ENCODE data around the gene SLC26A1.

The SLC26A1 gene, protein sequence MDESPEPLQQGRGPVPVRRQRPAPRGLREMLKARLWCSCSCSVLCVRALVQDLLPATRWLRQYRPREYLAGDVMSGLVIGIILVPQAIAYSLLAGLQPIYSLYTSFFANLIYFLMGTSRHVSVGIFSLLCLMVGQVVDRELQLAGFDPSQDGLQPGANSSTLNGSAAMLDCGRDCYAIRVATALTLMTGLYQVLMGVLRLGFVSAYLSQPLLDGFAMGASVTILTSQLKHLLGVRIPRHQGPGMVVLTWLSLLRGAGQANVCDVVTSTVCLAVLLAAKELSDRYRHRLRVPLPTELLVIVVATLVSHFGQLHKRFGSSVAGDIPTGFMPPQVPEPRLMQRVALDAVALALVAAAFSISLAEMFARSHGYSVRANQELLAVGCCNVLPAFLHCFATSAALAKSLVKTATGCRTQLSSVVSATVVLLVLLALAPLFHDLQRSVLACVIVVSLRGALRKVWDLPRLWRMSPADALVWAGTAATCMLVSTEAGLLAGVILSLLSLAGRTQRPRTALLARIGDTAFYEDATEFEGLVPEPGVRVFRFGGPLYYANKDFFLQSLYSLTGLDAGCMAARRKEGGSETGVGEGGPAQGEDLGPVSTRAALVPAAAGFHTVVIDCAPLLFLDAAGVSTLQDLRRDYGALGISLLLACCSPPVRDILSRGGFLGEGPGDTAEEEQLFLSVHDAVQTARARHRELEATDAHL

DNA sequence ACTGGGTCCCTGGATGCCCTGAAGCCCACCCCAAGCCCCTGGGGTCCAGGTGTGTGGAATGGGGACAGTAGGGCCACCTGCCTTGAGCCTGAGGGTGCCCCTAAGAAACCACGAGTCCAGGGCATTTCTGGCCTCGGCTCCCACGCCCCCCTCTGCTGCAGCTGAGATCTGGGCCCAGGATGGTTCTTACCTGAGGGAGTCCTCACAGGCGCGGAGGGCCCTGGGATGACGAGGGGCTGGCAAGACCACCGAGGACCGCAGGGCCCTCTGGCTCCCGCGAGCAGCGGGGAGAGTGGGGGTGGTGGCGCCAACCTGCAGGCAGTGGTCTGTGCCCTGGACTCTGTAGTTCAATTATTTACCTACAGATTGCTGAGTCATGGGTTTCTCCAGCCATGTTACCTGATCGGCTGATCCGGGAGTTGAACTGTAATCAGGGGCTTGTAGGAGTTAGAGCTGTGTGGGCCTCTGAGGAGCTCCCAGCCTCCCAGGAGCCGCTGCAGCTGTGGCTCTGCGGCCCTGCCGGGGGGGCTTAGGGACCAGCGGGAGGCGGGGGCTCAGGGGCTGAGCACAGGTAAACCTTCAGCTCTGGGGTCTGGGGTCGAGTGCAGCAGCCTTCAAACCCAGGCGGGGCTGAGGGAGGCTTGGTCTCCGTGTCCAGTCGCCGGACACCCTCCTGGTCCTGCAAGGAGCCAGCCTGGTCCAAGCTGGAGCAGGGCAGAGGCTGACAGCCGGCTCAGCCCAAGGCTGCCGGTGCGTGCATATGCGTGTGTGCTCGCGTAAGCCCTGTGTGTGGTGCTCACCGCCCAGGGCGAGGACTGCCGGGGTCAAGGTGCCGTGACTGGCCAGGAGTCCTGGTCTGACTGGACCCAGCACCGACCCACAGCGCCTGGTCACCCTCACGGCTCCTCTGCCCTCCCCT lies at the start of gene SLC26A1:
TSS of gene SLC26A1 (minus strand) at position 294 of the 919 bp plus-strand sequence. CDS start 1,701 bp downstream, outside the sequence.
- no peak for DNase-seq

GRCh38 chr4:1042352-1043055 lies 49.3 kb upstream of the SLC26A1 start:
- no peak for DNase-seq

DNA sequence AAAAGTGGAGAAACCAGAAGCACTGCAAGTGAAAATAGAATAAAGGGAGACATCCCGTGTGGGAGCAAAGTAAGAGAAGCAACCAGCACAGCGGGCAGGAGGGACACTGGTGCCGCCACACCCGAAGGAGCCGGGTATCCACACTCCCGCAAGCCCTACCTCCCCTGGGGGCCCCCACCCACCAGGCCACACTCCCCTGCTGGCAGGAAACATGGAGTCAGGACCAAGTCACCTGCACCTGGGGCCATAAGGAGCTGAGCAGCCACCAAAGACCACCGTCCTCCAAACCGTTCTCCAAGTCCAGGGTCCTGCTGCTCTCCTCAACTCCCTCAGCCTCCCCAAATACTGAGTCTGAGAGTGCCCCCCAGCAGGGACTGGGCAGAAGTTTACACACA lies 48.7 kb upstream of the SLC26A1 start:
- no peak for DNase-seq

- DNase-seq: no peak
These were observed 48.1 kb upstream of the SLC26A1 start for GRCh38 chr4:1041147-1041935.

DNA sequence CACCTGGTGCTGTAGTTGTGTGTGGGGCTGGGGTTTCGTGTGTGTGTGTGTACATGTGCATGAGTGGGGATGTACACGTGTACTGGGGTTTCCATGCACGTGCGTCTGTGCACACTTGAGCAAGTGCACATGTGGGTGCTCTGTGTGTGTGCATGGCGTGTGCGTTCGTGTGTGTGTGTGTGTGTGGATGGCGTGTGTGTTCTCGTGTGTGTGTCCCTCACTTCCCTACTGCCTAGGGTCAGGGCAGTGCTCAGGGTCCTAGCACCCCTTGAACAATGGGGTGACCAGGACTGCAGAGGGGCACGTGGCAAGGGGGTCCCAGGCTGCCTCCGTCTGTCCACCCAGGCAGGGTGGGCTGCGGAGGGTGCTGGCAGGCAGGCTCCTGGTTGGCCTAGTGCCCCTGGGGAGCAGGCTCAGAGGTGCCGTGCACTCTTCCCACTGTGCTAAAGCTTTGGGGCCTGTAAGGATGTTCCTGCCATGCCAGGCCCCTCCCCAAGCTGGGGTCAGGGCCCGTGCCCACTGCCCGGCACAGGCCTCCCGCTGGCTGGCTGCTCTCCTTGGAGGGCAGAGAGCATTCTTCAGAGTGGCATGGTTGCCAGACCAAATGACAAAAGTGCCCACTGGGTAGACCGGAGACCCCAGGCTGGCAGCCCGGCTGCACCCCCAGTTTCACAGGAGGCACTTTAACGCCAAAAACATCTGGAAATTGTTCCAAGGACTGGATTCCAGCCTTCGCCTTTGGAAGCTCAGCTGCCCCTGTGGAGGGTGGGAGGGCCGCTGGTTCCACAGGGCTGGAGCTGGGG lies 47.3 kb upstream of the SLC26A1 start:
- no peak for DNase-seq

DNA sequence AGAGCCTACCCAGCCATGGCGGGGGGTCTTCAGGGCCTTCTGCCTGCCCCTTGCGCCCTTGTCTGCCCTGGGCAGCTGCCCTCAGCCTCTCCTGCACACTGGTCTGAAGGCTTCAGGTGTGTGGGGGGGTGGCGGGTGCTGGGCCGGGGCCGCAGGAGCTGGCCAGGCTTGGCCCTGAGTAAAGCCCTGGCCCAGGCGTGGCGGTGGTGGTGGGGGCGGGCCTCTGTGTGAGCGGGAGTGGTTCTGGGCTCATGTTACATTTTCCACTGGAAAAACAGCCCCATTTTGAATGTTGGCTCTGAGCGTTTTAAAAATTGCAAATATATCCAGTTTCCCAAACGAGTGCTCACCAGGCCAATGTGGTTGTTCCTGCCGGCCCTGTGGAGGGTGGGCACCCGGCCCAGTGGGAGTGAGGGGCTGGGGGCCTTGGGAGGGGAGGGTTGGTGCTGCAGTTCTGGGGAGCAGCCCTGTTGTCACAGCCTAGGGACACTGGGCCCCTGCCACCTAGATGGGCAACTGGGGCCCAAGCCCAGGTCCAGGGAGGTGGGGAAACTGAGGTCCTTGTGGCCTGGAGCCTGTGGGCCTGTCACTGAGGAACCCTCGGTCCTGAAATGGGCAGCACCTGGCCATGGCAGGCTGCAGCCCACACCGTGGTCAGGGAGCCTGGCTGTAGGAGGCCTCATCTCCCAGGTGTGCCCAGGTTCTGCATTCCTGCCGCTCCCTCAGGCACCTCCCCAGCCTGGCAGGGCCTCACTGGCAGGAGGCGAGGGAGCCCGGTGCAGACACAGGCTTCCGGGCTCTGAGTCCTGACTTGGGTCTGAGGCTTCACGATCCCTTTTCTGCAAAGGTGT lies 46.5 kb upstream of the SLC26A1 start:
- DNase-seq: no peak

DNA sequence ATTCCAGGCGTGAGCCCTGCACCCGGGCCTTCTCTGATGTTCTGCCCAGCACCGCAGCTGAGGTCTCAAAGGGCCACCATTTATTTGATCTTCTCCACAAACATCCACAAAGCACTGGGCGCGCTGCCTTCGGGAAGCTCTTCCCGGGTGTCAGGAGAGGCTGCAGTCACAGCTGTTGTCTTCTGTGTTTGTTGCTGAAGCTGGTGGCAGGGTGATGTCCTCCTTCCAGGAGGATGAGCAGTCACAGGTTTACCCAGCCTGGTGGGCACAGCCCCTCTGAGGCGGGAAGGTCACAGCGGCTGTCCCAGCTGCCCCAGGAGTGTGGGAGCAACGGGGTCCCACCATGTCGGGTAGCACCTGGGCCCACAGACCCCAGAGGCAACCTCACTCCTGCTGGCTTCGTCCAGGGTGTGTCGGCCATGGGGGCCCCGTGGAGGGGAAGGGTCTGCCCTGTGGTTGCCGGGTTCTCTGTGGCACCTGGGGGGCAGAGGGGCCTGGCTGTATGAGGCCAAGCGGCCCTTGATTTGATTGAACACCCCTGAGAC lies 45.8 kb upstream of the SLC26A1 start:
- no peak for DNase-seq

GRCh38 chr4:1036976-1037810 lies 44.0 kb upstream of the SLC26A1 start:
- no peak for DNase-seq

GRCh38 chr4:1036095-1036494 lies 42.9 kb upstream of the SLC26A1 start:
- no peak for DNase-seq

- DNase-seq: no peak
These were observed 42.3 kb upstream of the SLC26A1 start for GRCh38 chr4:1035510-1035909.

DNA sequence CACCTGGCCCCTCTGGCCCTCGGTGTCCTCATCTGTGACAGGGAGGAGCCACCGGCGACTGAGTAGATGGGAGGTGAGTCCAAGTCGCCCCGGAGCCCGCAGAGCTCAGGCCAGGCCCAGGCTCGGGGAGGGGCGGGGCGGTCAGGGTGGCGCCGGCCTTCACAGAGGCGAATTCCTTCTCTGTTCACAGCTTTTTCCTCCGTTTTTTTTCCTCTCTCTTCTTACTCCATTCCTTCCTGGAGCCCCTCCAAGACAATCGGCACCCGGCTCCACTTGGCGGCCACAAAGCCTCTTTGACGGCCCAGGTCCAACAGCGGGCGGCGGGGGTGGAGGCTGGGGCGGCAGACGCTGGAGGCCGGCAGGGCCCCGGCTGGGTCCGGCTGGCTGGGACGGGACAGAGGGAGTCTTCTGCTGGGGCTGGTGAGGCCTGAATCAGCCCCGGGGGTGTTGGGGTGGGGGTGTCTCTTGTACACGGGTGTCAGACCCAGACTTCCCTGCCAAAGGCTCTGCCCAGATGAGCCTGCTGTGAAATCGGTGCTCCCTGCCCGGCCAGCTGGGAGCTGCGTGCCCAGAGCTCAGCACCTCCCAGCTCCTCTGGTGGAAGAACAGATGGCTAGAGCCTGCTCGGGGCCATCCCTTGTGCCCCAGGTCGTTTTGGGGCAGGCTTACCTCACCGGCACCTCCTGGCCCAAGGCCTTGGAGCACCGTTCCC lies 40.8 kb upstream of the SLC26A1 start:
- DNase-seq: no peak

- no peak for DNase-seq
These were observed 39.7 kb upstream of the SLC26A1 start for GRCh38 chr4:1032861-1033260.

GRCh38 chr4:1031956-1032795 lies 39.0 kb upstream of the SLC26A1 start:
- no peak for DNase-seq

GRCh38 chr4:1031346-1031745 lies 38.1 kb upstream of the SLC26A1 start:
- DNase-seq: no peak

DNA sequence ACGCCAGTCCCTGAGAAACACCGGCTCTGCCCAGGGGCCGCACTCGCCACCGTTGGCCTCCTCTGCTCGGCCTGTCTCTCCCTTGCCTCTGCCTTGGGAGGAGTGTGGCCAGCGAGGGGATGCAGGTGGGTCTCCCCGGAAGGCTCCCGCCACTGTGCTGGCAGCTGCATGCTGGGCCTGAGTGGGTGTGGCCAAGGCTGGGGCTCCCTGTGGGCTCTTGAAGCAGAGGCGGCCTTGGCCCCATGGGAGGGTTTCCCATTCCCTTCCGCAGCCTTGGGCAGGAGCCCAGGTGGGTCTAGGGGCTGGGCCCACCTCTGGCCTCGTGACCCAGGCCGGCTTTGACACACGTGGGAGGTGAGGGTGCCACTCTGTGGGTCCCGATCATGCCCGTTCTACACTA lies 37.4 kb upstream of the SLC26A1 start:
- no peak for DNase-seq

- DNase-seq: no peak
These were observed 36.8 kb upstream of the SLC26A1 start for GRCh38 chr4:1030031-1030430.

DNA sequence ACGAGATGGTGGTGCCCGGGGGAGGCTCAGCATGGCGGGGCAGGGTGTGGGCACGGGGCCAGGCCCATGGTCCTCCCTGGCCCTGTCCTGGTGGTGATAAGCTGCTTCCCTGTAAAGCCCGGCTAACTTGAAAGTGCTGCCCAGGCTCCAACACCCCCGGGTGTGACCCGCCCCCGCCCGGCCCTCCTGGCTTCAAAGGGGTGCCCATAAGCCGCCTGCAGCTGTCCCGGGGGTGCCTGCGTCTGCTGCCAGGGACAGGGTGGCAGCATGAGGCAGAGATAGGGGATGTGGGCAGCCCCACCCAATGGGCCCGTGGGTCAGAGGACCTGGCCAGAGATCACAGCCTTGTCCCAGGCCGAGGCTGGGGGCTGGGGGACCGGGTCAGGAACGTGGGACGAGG lies 36.3 kb upstream of the SLC26A1 start:
- DNase-seq: no peak

Measured in NCI-H1092 (cell line).